ENCODE results near the gene GDI2. TPM values are rescaled to one million over a fixed set of nuclear protein-coding genes. Genes with fewer than 3 reads are reported as not detected.
A peak's percentile ranks its signal among the peaks of the same experiment; 100 is the strongest.
"Not testable (repeated sequence)": the region's sequence is repeated elsewhere in the genome, so short reads cannot be mapped to it uniquely, and the experiment has no call there.

Gene GDI2
- polyA plus RNA-seq, 2 donors: 58.2 to 109 TPM

GRCh38 chr10:5843686-5844344, 30.6 kb upstream of the GDI2 start:
- Histone ChIP-seq H3K27me3 (ENCODE audit: control insufficient read depth in 1 of 2, insufficient read depth in 2 of 2, low read length in 2 of 2) (no peaks in the 10 kb centered on the region), H3K4me3 (ENCODE audit: low read depth in 1 of 2, low read length in 2 of 2) (no peak overlapping the region), H3K36me3 (ENCODE audit: control insufficient read depth in 2 of 2, insufficient read depth in 2 of 2, low read length in 1 of 2) (no peaks in the 10 kb centered on the region), H3K27ac (ENCODE audit: low read depth in 2 of 2, low read length in 1 of 2) (no peak overlapping the region), H3K9me3 (ENCODE audit: control insufficient read depth in 2 of 2, insufficient read depth in 1 of 2, low read depth in 1 of 2, low read length in 1 of 2) (no peaks in the 10 kb centered on the region), H3K4me1 (ENCODE audit: control insufficient read depth in 2 of 2, insufficient read depth in 2 of 2, low read length in 1 of 2) (no peaks in the 10 kb centered on the region)
- 75 to 76% methylated on average over 4 of the region's 4 CpGs for WGBS, 2 donors

- Histone ChIP-seq H3K4me3 (ENCODE audit: low read depth in 1 of 2, low read length in 2 of 2) (no peak overlapping the region), H3K9me3 (ENCODE audit: control insufficient read depth in 2 of 2, insufficient read depth in 1 of 2, low read depth in 1 of 2, low read length in 1 of 2) (no peaks in the 10 kb centered on the region), H3K36me3 (ENCODE audit: control insufficient read depth in 2 of 2, insufficient read depth in 2 of 2, low read length in 1 of 2) (no peaks in the 10 kb centered on the region), H3K4me1 (ENCODE audit: control insufficient read depth in 2 of 2, insufficient read depth in 2 of 2, low read length in 1 of 2) (no peaks in the 10 kb centered on the region), H3K27ac (ENCODE audit: low read depth in 2 of 2, low read length in 1 of 2) (no peak overlapping the region), H3K27me3 (ENCODE audit: control insufficient read depth in 1 of 2, insufficient read depth in 2 of 2, low read length in 2 of 2) (no peaks in the 10 kb centered on the region)
- WGBS, 2 donors: 93% methylated on average over 14 of the region's 14 CpGs
These were observed 28.7 kb upstream of the GDI2 start for GRCh38 chr10:5841965-5842364.

- Histone ChIP-seq H3K27ac (ENCODE audit: low read depth in 2 of 2, low read length in 1 of 2) (no peak overlapping the region), H3K27me3 (ENCODE audit: control insufficient read depth in 1 of 2, insufficient read depth in 2 of 2, low read length in 2 of 2) (no peaks in the 10 kb centered on the region), H3K9me3 (ENCODE audit: control insufficient read depth in 2 of 2, insufficient read depth in 1 of 2, low read depth in 1 of 2, low read length in 1 of 2) (no peaks in the 10 kb centered on the region), H3K4me3 (ENCODE audit: low read depth in 1 of 2, low read length in 2 of 2) (no peak overlapping the region), H3K4me1 (ENCODE audit: control insufficient read depth in 2 of 2, insufficient read depth in 2 of 2, low read length in 1 of 2) (no peaks in the 10 kb centered on the region), H3K36me3 (ENCODE audit: control insufficient read depth in 2 of 2, insufficient read depth in 2 of 2, low read length in 1 of 2) (no peaks in the 10 kb centered on the region)
- 54 to 61% methylated on average over 40 of the region's 40 CpGs for WGBS, 2 donors
These were observed 27.4 kb upstream of the GDI2 start for GRCh38 chr10:5840314-5841307.

- H3K9me3 ChIP-seq (ENCODE audit: control insufficient read depth in 2 of 2, insufficient read depth in 1 of 2, low read depth in 1 of 2, low read length in 1 of 2); H3K4me1 ChIP-seq (ENCODE audit: control insufficient read depth in 2 of 2, insufficient read depth in 2 of 2, low read length in 1 of 2); H3K36me3 ChIP-seq (ENCODE audit: control insufficient read depth in 2 of 2, insufficient read depth in 2 of 2, low read length in 1 of 2); H3K4me3 ChIP-seq (ENCODE audit: low read depth in 1 of 2, low read length in 2 of 2); H3K27ac ChIP-seq (ENCODE audit: low read depth in 2 of 2, low read length in 1 of 2); H3K27me3 ChIP-seq (ENCODE audit: control insufficient read depth in 1 of 2, insufficient read depth in 2 of 2, low read length in 2 of 2): not testable (repeated sequence)
- WGBS, 2 donors: 85 to 96% methylated on average over 2 of the region's 2 CpGs
These were observed 22.9 kb upstream of the GDI2 start for GRCh38 chr10:5836181-5836580.

- no peaks in the 10 kb centered on the region for H3K36me3 ChIP-seq (ENCODE audit: control insufficient read depth in 2 of 2, insufficient read depth in 2 of 2, low read length in 1 of 2)
- no peak overlapping the region for H3K27ac ChIP-seq (ENCODE audit: low read depth in 2 of 2, low read length in 1 of 2)
- H3K4me3 ChIP-seq (ENCODE audit: low read depth in 1 of 2, low read length in 2 of 2): no peak overlapping the region
- H3K9me3 ChIP-seq (ENCODE audit: control insufficient read depth in 2 of 2, insufficient read depth in 1 of 2, low read depth in 1 of 2, low read length in 1 of 2): no peaks in the 10 kb centered on the region
- H3K4me1 ChIP-seq (ENCODE audit: control insufficient read depth in 2 of 2, insufficient read depth in 2 of 2, low read length in 1 of 2): peaks cover 0 to 3% of the 10 kb centered on the region in 2 donors
- H3K27me3 ChIP-seq (ENCODE audit: control insufficient read depth in 1 of 2, insufficient read depth in 2 of 2, low read length in 2 of 2): no peaks in the 10 kb centered on the region
- whole genome bisulfite sequencing, 2 donors: 91 to 93% methylated on average over 15 of the region's 15 CpGs
These were observed 22.3 kb upstream of the GDI2 start for GRCh38 chr10:5835446-5836095.

- 63 to 64% methylated on average over 6 of the region's 6 CpGs for WGBS, 2 donors
- no peaks in the 10 kb centered on the region for H3K9me3 ChIP-seq (ENCODE audit: control insufficient read depth in 2 of 2, insufficient read depth in 1 of 2, low read depth in 1 of 2, low read length in 1 of 2)
- no peak overlapping the region for H3K27ac ChIP-seq (ENCODE audit: low read depth in 2 of 2, low read length in 1 of 2)
- peaks cover 0 to 3% of the 10 kb centered on the region in 2 donors for H3K4me1 ChIP-seq (ENCODE audit: control insufficient read depth in 2 of 2, insufficient read depth in 2 of 2, low read length in 1 of 2)
- no peak overlapping the region for H3K4me3 ChIP-seq (ENCODE audit: low read depth in 1 of 2, low read length in 2 of 2)
- H3K27me3 ChIP-seq (ENCODE audit: control insufficient read depth in 1 of 2, insufficient read depth in 2 of 2, low read length in 2 of 2): no peaks in the 10 kb centered on the region
- no peaks in the 10 kb centered on the region for H3K36me3 ChIP-seq (ENCODE audit: control insufficient read depth in 2 of 2, insufficient read depth in 2 of 2, low read length in 1 of 2)
These were observed 20.6 kb upstream of the GDI2 start for GRCh38 chr10:5833814-5834213.

GRCh38 chr10:5832946-5833345, 19.7 kb upstream of the GDI2 start:
- no peaks in the 10 kb centered on the region for H3K27me3 ChIP-seq (ENCODE audit: control insufficient read depth in 1 of 2, insufficient read depth in 2 of 2, low read length in 2 of 2)
- no peaks in the 10 kb centered on the region for H3K36me3 ChIP-seq (ENCODE audit: control insufficient read depth in 2 of 2, insufficient read depth in 2 of 2, low read length in 1 of 2)
- H3K27ac ChIP-seq (ENCODE audit: low read depth in 2 of 2, low read length in 1 of 2): peak overlapping the region; percentile 31 to 49
- no peak overlapping the region for H3K4me3 ChIP-seq (ENCODE audit: low read depth in 1 of 2, low read length in 2 of 2)
- H3K4me1 ChIP-seq (ENCODE audit: control insufficient read depth in 2 of 2, insufficient read depth in 2 of 2, low read length in 1 of 2): peaks cover 0 to 3% of the 10 kb centered on the region in 2 donors
- 55 to 61% methylated on average over 13 of the region's 13 CpGs for WGBS, 2 donors
- no peaks in the 10 kb centered on the region for H3K9me3 ChIP-seq (ENCODE audit: control insufficient read depth in 2 of 2, insufficient read depth in 1 of 2, low read depth in 1 of 2, low read length in 1 of 2)

- 90 to 91% methylated on average over 8 of the region's 8 CpGs for WGBS, 2 donors
These were observed 18.2 kb upstream of the GDI2 start for GRCh38 chr10:5831446-5831782.

GRCh38 chr10:5830629-5831445, 17.6 kb upstream of the GDI2 start:
- Histone ChIP-seq H3K27ac (ENCODE audit: low read depth in 2 of 2, low read length in 1 of 2) (no peak overlapping the region), H3K4me3 (ENCODE audit: low read depth in 1 of 2, low read length in 2 of 2) (no peak overlapping the region), H3K27me3 (ENCODE audit: control insufficient read depth in 1 of 2, insufficient read depth in 2 of 2, low read length in 2 of 2) (no peaks in the 10 kb centered on the region), H3K36me3 (ENCODE audit: control insufficient read depth in 2 of 2, insufficient read depth in 2 of 2, low read length in 1 of 2) (no peaks in the 10 kb centered on the region), H3K9me3 (ENCODE audit: control insufficient read depth in 2 of 2, insufficient read depth in 1 of 2, low read depth in 1 of 2, low read length in 1 of 2) (no peaks in the 10 kb centered on the region), H3K4me1 (ENCODE audit: control insufficient read depth in 2 of 2, insufficient read depth in 2 of 2, low read length in 1 of 2) (peaks cover 0 to 3% of the 10 kb centered on the region in 2 donors)
- WGBS, 2 donors: 91 to 92% methylated on average over 14 of the region's 14 CpGs

More at GRCh38 chr10:5831446-5831782, 18.2 kb upstream of the GDI2 start:
- Histone ChIP-seq H3K36me3 (ENCODE audit: control insufficient read depth in 2 of 2, insufficient read depth in 2 of 2, low read length in 1 of 2) (no peaks in the 10 kb centered on the region), H3K9me3 (ENCODE audit: control insufficient read depth in 2 of 2, insufficient read depth in 1 of 2, low read depth in 1 of 2, low read length in 1 of 2) (no peaks in the 10 kb centered on the region), H3K4me3 (ENCODE audit: low read depth in 1 of 2, low read length in 2 of 2) (no peak overlapping the region), H3K27me3 (ENCODE audit: control insufficient read depth in 1 of 2, insufficient read depth in 2 of 2, low read length in 2 of 2) (no peaks in the 10 kb centered on the region), H3K27ac (ENCODE audit: low read depth in 2 of 2, low read length in 1 of 2) (no peak overlapping the region), H3K4me1 (ENCODE audit: control insufficient read depth in 2 of 2, insufficient read depth in 2 of 2, low read length in 1 of 2) (peaks cover 0 to 3% of the 10 kb centered on the region in 2 donors)

Measured in esophagus (tissue), 2 donors.